Activated naive CD8-positive, alpha-beta T cell treated with anti-CD3 and anti-CD28 coated beads, Interleukin-2, amount 10 ng/mL, durations not matched to agents 7 days and 5 days (primary cell): ENCODE results near the gene CLN3. TPM values are rescaled to one million over a fixed set of nuclear protein-coding genes. Genes with fewer than 3 reads are reported as not detected.
A peak's percentile ranks its signal among the peaks of the same experiment; 100 is the strongest.
"Not testable (repeated sequence)": the region's sequence is repeated elsewhere in the genome, so short reads cannot be mapped to it uniquely, and the experiment has no call there.

Experiments used
- ATAC-seq: fragments of 150-1000 bp; cut with Tn5 transposase; one replicate; pipeline ENCODE4 v1.10.0; 2021; ENCODE audit warnings: low read depth, moderate library complexity
- POLR2A ChIA-PET: fragments of 350-600 bp; sonication (Branson Sonifier 250); formaldehyde crosslinking; loops from one replicate; lab custom pipeline; 2021; ENCODE audit warnings: antibody characterized with exemption; lab: Charles Lee
- DNase-seq: peaks from one replicate; pipeline ENCODE4 v3.0.0; 2021
- H3K27ac Mint-ChIP-seq: one replicate; pipeline ENCODE4 v1.8.0; 2022; ENCODE audit warnings: mild to moderate bottlenecking, mixed read lengths
- H3K27me3 Mint-ChIP-seq: one replicate; pipeline ENCODE4 v1.8.0; 2022; ENCODE audit warnings: mild to moderate bottlenecking, moderate library complexity, mixed read lengths
- H3K36me3 Mint-ChIP-seq: one replicate; pipeline ENCODE4 v1.8.0; 2021; ENCODE audit warnings: mild to moderate bottlenecking, mixed read lengths
- H3K4me1 Mint-ChIP-seq: one replicate; pipeline ENCODE4 v1.8.0; 2021; ENCODE audit warnings: mixed read lengths
- H3K4me3 Mint-ChIP-seq: one replicate; pipeline ENCODE4 v1.8.0; 2022; ENCODE audit warnings: mild to moderate bottlenecking, moderate library complexity, mixed read lengths
- H3K9me3 Mint-ChIP-seq: one replicate; pipeline ENCODE4 v1.8.0; 2021; ENCODE audit warnings: mixed read lengths
- total RNA-seq, 2 experiments: library from RNA; stranded (reverse); gene quantifications; one replicate each; pipeline ENCODE4 v1.2.3, GENCODE V29; 2021

Gene CLN3
- total RNA-seq, 2 experiments from 2014 or later = 58.4 to 60.0 TPM

GRCh38 chr16:28527100-28527785 is 35.4 kb upstream of the CLN3 start:
- H3K36me3 Mint-ChIP-seq, POLR2A ChIA-PET, ATAC-seq, H3K27me3 Mint-ChIP-seq, H3K9me3 Mint-ChIP-seq, H3K4me1 Mint-ChIP-seq, DNase-seq, H3K27ac Mint-ChIP-seq, H3K4me3 Mint-ChIP-seq: not testable (repeated sequence)

DNA sequence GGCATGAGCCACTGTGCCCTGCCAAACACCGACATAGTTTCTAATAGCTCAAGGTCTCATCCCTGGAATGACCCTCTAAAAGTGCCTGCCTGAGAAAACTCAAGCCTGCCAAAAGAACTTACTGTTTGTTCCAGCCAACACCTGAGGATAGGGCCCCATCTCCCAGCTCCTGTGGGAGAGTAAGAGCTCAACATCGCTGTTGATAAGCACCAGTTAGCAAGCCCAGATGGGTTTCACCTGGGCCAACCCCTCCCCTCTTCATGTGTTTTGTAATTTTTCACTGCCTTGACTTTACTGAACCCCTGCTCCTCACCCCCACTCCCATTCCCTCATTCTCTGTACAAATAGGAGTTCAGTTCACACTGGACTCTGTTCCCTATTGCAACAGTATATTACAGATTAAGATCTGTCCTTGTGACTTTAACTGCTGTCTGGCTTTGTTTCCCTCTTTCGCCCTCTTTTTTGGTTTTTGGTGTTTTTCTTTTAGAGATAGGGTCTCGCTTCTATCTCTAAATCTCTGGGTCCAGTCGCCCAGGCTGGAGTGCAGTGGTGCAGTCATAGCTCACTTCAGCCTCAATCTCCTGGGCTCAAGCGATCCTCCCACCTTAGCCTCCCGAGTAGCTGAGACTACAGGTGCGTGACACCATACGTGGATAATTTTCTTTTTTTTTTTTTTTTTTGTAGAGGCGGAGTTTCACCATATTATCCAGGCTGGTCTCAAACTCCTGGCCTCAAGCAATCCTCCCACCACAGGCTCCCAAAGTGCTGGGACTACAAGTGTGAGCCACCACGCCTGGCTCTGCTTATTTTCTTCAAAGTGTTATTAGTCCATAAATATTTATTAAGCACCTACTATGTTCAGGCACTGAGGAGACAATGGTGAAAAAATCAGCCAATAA is 34.6 kb upstream of the CLN3 start:
- no peak for ATAC-seq
- POLR2A ChIA-PET = no interaction called here
- H3K27ac Mint-ChIP-seq = no peak overlapping the region

DNA sequence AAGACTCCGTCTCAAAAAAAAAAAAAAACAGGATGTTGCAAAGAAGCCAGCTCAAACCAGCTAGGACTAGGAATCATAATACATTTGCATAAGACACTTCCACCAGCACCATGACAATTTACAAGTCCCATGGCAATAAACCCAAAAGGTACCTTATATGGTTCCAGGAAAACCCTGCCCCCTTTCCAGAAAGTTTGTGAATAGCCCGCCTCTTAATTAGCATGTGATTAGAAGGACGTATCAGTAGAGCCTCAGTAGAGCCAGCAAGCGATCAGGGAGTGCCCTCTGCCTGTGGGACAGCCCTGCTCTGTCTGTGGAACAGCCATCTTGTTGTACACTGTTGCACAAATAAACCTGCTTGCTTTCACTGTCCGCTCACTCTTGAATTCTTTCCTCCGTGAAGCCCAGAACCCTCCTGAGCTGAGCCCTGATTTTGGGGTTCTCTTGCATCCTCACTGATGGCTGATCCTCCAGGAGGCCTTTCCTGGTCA is 32.9 kb upstream of the CLN3 start:
- no peak overlapping the region for H3K27ac Mint-ChIP-seq
- ATAC-seq = peak; percentile 42

More for the DNA sequence above, 34.6 kb upstream of the CLN3 start:
- H3K9me3 Mint-ChIP-seq = no peaks in the 10 kb centered on the region
- DNase-seq = no peak
- peaks cover 10% of the 10 kb centered on the region for H3K27me3 Mint-ChIP-seq
- H3K36me3 Mint-ChIP-seq = no peaks in the 10 kb centered on the region
- no peak overlapping the region for H3K4me3 Mint-ChIP-seq
- peaks cover 5% of the 10 kb centered on the region for H3K4me1 Mint-ChIP-seq

GRCh38 chr16:28522792-28523191 is 30.9 kb upstream of the CLN3 start:
- ATAC-seq (no peak), DNase-seq (no peak)
- Mint-ChIP-seq H3K4me1 (peaks cover 5% of the 10 kb centered on the region), H3K27ac (no peak overlapping the region), H3K4me3 (no peak overlapping the region), H3K9me3 (no peaks in the 10 kb centered on the region), H3K36me3 (no peaks in the 10 kb centered on the region), H3K27me3 (peaks cover 7% of the 10 kb centered on the region)
- POLR2A ChIA-PET = no interaction called here

More for the DNA sequence above, 32.9 kb upstream of the CLN3 start:
- POLR2A ChIA-PET = interaction anchor here (0.6 kb wide), 1 partner anchor 30 kb away, joined by 3 read pairs; the partner anchor contains the start of gene APOBR
- no peaks in the 10 kb centered on the region for H3K9me3 Mint-ChIP-seq
- no peak for DNase-seq
- no peak overlapping the region for H3K4me3 Mint-ChIP-seq
- H3K36me3 Mint-ChIP-seq = no peaks in the 10 kb centered on the region
- peaks cover 10% of the 10 kb centered on the region for H3K27me3 Mint-ChIP-seq
- H3K4me1 Mint-ChIP-seq = peaks cover 5% of the 10 kb centered on the region

- H3K27ac Mint-ChIP-seq = no peak overlapping the region
- POLR2A ChIA-PET = no interaction called here
- no peak for ATAC-seq
Measured at GRCh38 chr16:28521436-28521835, 29.6 kb upstream of the CLN3 start.

GRCh38 chr16:28520672-28521071 is 28.8 kb upstream of the CLN3 start:
- ATAC-seq (no peak), DNase-seq (no peak)
- H3K4me3 Mint-ChIP-seq = no peak overlapping the region
- no peaks in the 10 kb centered on the region for H3K36me3 Mint-ChIP-seq
- no peaks in the 10 kb centered on the region for H3K9me3 Mint-ChIP-seq
- H3K4me1 Mint-ChIP-seq = peaks cover 5% of the 10 kb centered on the region
- H3K27me3 Mint-ChIP-seq = no peaks in the 10 kb centered on the region
- H3K27ac Mint-ChIP-seq = no peak overlapping the region
- POLR2A ChIA-PET = no interaction called here

More at GRCh38 chr16:28521436-28521835, 29.6 kb upstream of the CLN3 start:
- DNase-seq = no peak
- Mint-ChIP-seq H3K4me3 (no peak overlapping the region), H3K4me1 (peaks cover 5% of the 10 kb centered on the region), H3K36me3 (no peaks in the 10 kb centered on the region), H3K27me3 (peaks cover 5% of the 10 kb centered on the region), H3K9me3 (no peaks in the 10 kb centered on the region)

- ATAC-seq (no peak), DNase-seq (no peak)
- no peaks in the 10 kb centered on the region for H3K9me3 Mint-ChIP-seq
- no peak overlapping the region for H3K27ac Mint-ChIP-seq
- H3K4me1 Mint-ChIP-seq = peaks cover 8% of the 10 kb centered on the region
- no peaks in the 10 kb centered on the region for H3K36me3 Mint-ChIP-seq
- no peaks in the 10 kb centered on the region for H3K27me3 Mint-ChIP-seq
- no peak overlapping the region for H3K4me3 Mint-ChIP-seq
- POLR2A ChIA-PET = no interaction called here
Measured at GRCh38 chr16:28514246-28514645, 22.4 kb upstream of the CLN3 start.

GRCh38 chr16:28513484-28514181 is 21.8 kb upstream of the CLN3 start:
- DNase-seq (no peak), ATAC-seq (no peak)
- Mint-ChIP-seq H3K36me3 (no peaks in the 10 kb centered on the region), H3K4me1 (peaks cover 8% of the 10 kb centered on the region), H3K4me3 (no peak overlapping the region), H3K9me3 (no peaks in the 10 kb centered on the region), H3K27ac (no peak overlapping the region), H3K27me3 (no peaks in the 10 kb centered on the region)
- POLR2A ChIA-PET = no interaction called here

GRCh38 chr16:28511801-28512789 is 20.2 kb upstream of the CLN3 start:
- POLR2A ChIA-PET = no interaction called here
- ATAC-seq = no peak

DNA sequence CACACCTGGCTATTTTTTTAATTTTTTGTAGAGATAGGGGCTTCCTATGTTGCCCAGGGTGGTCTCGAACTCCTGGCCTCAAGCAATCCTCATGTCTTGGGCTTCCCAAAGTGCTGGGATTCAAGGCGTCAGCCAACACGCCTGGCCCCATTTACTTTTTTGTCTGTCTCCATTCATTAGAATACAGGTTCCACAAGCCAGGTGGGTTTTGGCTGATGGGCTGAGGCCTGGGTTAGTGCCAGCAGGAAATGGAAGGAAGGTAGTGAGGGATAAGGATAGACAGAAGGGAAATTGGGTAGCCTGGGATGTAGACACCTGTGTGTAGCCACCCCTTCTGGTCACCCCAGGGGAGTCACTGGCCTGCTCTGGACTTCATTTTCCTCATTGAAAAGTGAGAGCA is 19.2 kb upstream of the CLN3 start:
- Mint-ChIP-seq H3K4me1 (peaks cover 18% of the 10 kb centered on the region), H3K4me3 (no peak overlapping the region), H3K27me3 (no peaks in the 10 kb centered on the region), H3K9me3 (no peaks in the 10 kb centered on the region), H3K36me3 (no peaks in the 10 kb centered on the region), H3K27ac (no peak overlapping the region)
- POLR2A ChIA-PET = no interaction called here
- DNase-seq (no peak), ATAC-seq (no peak)

More at GRCh38 chr16:28511801-28512789, 20.2 kb upstream of the CLN3 start:
- peaks cover 18% of the 10 kb centered on the region for H3K4me1 Mint-ChIP-seq
- H3K4me3 Mint-ChIP-seq = no peak overlapping the region
- no peak for DNase-seq
- H3K36me3 Mint-ChIP-seq = no peaks in the 10 kb centered on the region
- no peaks in the 10 kb centered on the region for H3K27me3 Mint-ChIP-seq
- H3K27ac Mint-ChIP-seq = no peak overlapping the region
- no peaks in the 10 kb centered on the region for H3K9me3 Mint-ChIP-seq

- Mint-ChIP-seq H3K4me1 (peaks cover 15% of the 10 kb centered on the region), H3K27me3 (no peaks in the 10 kb centered on the region), H3K36me3 (no peaks in the 10 kb centered on the region), H3K9me3 (no peaks in the 10 kb centered on the region), H3K27ac (no peak overlapping the region), H3K4me3 (no peak overlapping the region)
- no peak for DNase-seq
- no peak for ATAC-seq
- POLR2A ChIA-PET = no interaction called here
Measured at GRCh38 chr16:28505489-28506137, 13.7 kb upstream of the CLN3 start.
